ENCODE measurements around the gene COL18A1. TPM values are rescaled to one million over a fixed set of nuclear protein-coding genes. Genes with fewer than 3 reads are reported as not detected.

The COL18A1 gene
- total RNA-seq, 4 donors from 2014 or later = 124 to 224 (median 173) TPM

DNA sequence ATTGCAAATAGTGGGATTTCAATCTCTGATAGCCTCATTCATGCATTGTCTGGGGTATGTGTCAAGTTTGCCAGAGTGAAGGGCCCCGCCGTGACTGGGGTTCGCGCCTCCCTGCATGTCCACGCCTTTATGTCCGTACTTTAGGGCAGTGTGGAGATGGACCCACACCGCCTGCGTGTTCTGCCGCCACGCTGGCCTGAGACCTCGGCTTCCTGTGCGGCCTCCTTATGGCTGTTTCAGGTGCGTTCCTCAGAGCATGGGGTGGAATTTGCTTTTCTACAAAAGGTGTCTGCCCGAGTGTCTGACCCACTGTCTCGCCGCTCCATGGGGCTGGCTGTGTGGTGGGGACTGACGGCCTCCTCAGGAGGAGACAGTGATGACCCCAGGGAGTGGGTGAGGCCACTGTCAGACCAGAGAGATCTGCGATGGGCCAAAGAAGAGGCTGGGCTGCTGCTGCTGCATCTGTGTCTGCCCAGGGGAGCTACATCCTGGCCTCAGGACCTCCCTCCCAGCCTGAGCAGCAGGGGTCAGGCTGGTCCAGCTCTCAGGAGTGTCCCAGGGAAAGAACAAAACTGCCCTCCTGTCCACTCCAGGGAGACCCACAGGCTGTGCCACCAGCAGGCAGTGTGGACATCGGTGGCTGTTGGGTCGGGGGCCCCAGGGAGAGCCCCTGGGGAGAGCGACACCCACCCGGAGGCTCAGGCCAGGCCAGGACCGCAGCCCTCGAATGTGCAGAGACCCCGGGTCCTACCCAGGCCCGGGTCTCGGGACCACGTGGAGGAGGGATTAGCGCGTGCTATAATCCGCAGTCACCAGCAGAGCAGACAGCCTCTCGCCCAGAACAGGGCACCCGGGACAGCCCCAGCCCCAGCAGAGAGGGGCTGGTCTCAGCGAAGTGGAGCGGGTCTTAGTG, 147.1 kb downstream of the COL18A1 start:
- no peaks in the 10 kb centered on the region for H3K36me3 ChIP-seq
- H3K9me3 ChIP-seq = no peaks in the 10 kb centered on the region
- DNase-seq (ENCODE audit: low spot score in 2 of 2) = no peak
- H3K4me3 ChIP-seq = no peak overlapping the region
- TF ChIP-seq POLR2A (IDR thresholded peaks at IDR 0.05) (no peak), EP300 (IDR thresholded peaks at IDR 0.05) (no peak)
- TF ChIP-seq, protein P1, sequence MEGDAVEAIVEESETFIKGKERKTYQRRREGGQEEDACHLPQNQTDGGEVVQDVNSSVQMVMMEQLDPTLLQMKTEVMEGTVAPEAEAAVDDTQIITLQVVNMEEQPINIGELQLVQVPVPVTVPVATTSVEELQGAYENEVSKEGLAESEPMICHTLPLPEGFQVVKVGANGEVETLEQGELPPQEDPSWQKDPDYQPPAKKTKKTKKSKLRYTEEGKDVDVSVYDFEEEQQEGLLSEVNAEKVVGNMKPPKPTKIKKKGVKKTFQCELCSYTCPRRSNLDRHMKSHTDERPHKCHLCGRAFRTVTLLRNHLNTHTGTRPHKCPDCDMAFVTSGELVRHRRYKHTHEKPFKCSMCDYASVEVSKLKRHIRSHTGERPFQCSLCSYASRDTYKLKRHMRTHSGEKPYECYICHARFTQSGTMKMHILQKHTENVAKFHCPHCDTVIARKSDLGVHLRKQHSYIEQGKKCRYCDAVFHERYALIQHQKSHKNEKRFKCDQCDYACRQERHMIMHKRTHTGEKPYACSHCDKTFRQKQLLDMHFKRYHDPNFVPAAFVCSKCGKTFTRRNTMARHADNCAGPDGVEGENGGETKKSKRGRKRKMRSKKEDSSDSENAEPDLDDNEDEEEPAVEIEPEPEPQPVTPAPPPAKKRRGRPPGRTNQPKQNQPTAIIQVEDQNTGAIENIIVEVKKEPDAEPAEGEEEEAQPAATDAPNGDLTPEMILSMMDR (IDR thresholded peaks at IDR 0.05) = no peak
- WGBS, 2 donors = 89 to 92% methylated on average over 29 to 35 of the region's 35 CpGs
- peak overlapping the region in 3 of 4 donors; percentile 48 to 69 (median 58) for H3K27ac ChIP-seq
- peaks cover 0 to 20% (median 8%) of the 10 kb centered on the region in 4 donors for H3K4me1 ChIP-seq
- H3K27me3 ChIP-seq = no peaks in the 10 kb centered on the region

DNA sequence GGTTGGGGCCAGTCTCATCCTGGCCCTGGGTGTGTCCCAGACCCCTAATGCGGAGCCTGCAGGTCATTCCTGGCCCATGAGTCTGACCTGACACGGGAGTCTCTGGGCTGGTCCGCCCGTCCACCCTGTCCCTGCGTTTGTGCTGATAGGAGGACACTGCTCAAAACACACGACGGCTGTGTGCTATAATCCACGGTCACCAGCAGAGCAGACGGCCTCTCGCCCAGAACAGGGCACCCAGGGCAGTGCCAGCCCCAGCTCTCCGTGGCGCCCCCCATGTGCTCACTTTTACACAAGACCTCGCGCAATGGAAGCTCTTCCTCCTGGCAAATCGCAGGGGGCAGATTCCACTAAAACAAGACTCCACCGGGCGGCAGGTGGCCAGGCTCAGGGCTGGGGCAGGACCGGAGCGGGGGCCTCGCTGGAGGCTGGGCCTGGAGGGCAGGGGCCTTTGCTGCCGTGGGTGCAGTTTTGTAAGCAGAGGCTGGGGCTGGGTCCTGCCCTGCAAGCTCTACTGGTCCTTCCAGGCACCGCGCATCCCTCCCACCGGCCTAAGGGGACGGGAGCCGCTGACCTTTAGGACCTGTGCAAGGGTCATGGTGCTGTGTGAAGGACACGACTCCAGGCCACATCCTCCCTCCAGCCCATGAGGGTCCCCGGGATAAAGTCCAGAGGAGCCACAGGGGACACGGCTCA, 147.9 kb downstream of the COL18A1 start:
- peak overlapping the region in 1 of 4 donors; percentile 58 for H3K27ac ChIP-seq
- 80 to 82% methylated on average over 27 to 28 of the region's 29 CpGs for WGBS, 2 donors
- H3K36me3 ChIP-seq = no peaks in the 10 kb centered on the region
- no peak overlapping the region for H3K4me3 ChIP-seq
- H3K4me1 ChIP-seq = peaks cover 0 to 20% (median 8%) of the 10 kb centered on the region in 4 donors
- no peaks in the 10 kb centered on the region for H3K27me3 ChIP-seq
- TF ChIP-seq, protein P1 (IDR thresholded peaks at IDR 0.05) = no peak
- TF ChIP-seq EP300 (IDR thresholded peaks at IDR 0.05) (no peak), POLR2A (IDR thresholded peaks at IDR 0.05) (no peak)
- no peak for DNase-seq (ENCODE audit: low spot score in 2 of 2)
- no peaks in the 10 kb centered on the region for H3K9me3 ChIP-seq

DNA sequence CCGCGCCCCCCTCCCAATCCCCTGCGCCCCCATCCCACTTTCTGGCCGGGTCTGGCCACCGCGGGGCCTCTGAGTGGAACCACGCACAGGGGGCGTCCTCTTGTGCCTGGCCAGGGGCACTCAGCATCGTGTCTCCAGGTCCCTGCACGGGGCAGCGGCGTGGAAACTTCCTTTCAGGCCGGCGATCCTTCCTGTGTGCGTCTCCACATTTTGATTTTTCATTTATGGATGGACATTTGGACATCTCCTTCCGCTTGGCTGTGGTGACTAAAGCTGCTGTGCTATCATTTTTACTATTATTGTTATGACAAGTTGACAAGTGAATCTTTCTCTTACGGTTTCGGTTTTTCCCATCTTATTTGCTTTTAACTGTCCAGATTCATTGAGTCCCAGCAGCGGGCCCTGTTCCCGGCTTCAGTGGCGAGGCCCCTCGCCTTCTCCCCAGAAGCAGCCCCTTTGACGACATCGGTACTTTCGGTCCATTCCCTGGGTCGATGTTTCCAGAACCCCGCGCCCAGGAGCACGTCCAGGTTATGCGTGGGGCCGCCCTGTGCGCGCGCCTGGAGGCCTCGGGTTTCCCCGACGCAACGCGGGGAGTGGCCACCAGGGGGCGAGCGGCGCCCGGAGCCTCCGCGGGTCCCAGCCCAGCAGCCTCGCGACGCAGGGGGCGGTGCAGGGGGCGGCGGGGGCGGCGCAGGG, 149.7 kb downstream of the COL18A1 start:
- WGBS, 2 donors = 0 to 2% methylated on average over 23 to 25 of the region's 53 CpGs
- no peaks in the 10 kb centered on the region for H3K27me3 ChIP-seq
- peak overlapping the region; percentile 39 to 77 (median 54) for H3K4me3 ChIP-seq
- peak; percentile 71 to 75 for DNase-seq (ENCODE audit: low spot score in 2 of 2)
- TF ChIP-seq, protein P1 (IDR thresholded peaks at IDR 0.05) = peak; percentile 81 to 97 (median 91)
- TF ChIP-seq EP300 (IDR thresholded peaks at IDR 0.05) (peak in 1 of 2 donors; percentile 57), POLR2A (IDR thresholded peaks at IDR 0.05) (peak; percentile 53 to 56)
- H3K36me3 ChIP-seq = no peaks in the 10 kb centered on the region
- no peaks in the 10 kb centered on the region for H3K9me3 ChIP-seq
- H3K4me1 ChIP-seq = peaks cover 0 to 20% (median 8%) of the 10 kb centered on the region in 4 donors
- H3K27ac ChIP-seq = peak overlapping the region; percentile 41 to 92 (median 76)

DNA sequence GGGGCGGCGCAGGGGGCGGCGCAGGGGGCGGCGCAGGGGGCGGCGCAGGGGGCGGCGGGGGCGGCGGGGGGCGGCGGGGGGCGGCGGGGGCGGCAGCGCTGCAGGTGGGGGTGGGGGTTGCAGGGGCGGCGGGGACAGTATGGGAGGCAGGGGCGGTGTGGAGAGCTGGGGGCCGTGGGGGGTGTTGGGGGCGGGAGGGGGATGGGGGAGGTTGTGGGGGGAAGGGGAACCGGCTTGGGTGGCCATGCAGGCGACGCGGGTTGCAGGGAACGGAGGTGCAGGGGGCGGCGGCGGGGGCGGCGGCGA, 150.2 kb downstream of the COL18A1 start:
- WGBS, 2 donors = no CpG with 5 or more reads among the region's 34 CpGs
- Histone ChIP-seq H3K9me3 (no peaks in the 10 kb centered on the region), H3K27ac (peak overlapping the region; percentile 76 to 97 (median 84)), H3K27me3 (no peaks in the 10 kb centered on the region), H3K4me3 (peak overlapping the region; percentile 29 to 58 (median 53)), H3K4me1 (peaks cover 0 to 20% (median 8%) of the 10 kb centered on the region in 4 donors), H3K36me3 (no peaks in the 10 kb centered on the region)
- TF ChIP-seq, protein P1 (IDR thresholded peaks at IDR 0.05) = no peak
- TF ChIP-seq POLR2A (IDR thresholded peaks at IDR 0.05) (no peak), EP300 (IDR thresholded peaks at IDR 0.05) (no peak)
- DNase-seq (ENCODE audit: low spot score in 2 of 2) = no peak
